ENCODE data around the gene ERVV-1. TPM values are rescaled to one million over a fixed set of nuclear protein-coding genes. Genes with fewer than 3 reads are reported as not detected.

Gene ERVV-1
- total RNA-seq, 2 experiments from 2014 or later = not detected

- Histone ChIP-seq H2AFZ (ENCODE audit: low read length) (no peak overlapping the region), H3K9me2 (ENCODE audit: insufficient read depth, low read length) (no peaks in the 10 kb centered on the region), H3K36me3 (ENCODE audit: insufficient read depth, low read length) (no peaks in the 10 kb centered on the region), H3K4me3 (ENCODE audit: low read depth, low read length, poor library complexity, severe bottlenecking) (no peak overlapping the region), H3K9me3 (ENCODE audit: low read length) (no peaks in the 10 kb centered on the region), H3K4me1 (ENCODE audit: insufficient read depth, low read length, poor library complexity, severe bottlenecking) (no peaks in the 10 kb centered on the region), H4K20me1 (ENCODE audit: insufficient read depth, low read length) (no peaks in the 10 kb centered on the region), H3K79me2 (ENCODE audit: insufficient read depth, low read depth, low read length) (no peaks in the 10 kb centered on the region), H3K4me2 (ENCODE audit: low read length) (no peak overlapping the region), H3K27ac (ENCODE audit: low read depth, low read length, poor library complexity, severe bottlenecking) (no peak overlapping the region)
- TF ChIP-seq EZH2phosphoT487 (IDR thresholded peaks at IDR 0.05; ENCODE audit: borderline replicate concordance, low read depth, low read length) (no peak), CTCF (conservative IDR thresholded peaks at IDR 0.05; ENCODE audit: low read length) (no peak)
- no TSS peak for BruUV-seq (replicated peaks)
- ChIA-PET CTCF (ENCODE audit: unreplicated experiment) (no interaction called here), POLR2A (no interaction called here)
- intact Hi-C loops (cut with micrococcal nuclease; ENCODE audit: unreplicated experiment) = no loop called here
- DNase-seq (ENCODE audit: low spot score) = no peak
Observed at GRCh38 chr19:53012006-53012405, 1.7 kb upstream of the ERVV-1 start.

GRCh38 chr19:53015159-53015558 lies 1.4 kb downstream of the ERVV-1 start:
- no peak overlapping the region for H3K27ac ChIP-seq (ENCODE audit: low read depth, low read length, poor library complexity, severe bottlenecking)
- H3K79me2 ChIP-seq (ENCODE audit: insufficient read depth, low read depth, low read length) = no peaks in the 10 kb centered on the region
- no peaks in the 10 kb centered on the region for H3K4me1 ChIP-seq (ENCODE audit: insufficient read depth, low read length, poor library complexity, severe bottlenecking)
- intact Hi-C loops (cut with micrococcal nuclease; ENCODE audit: unreplicated experiment) = no loop called here
- H3K36me3 ChIP-seq (ENCODE audit: insufficient read depth, low read length) = no peaks in the 10 kb centered on the region
- no peaks in the 10 kb centered on the region for H3K9me2 ChIP-seq (ENCODE audit: insufficient read depth, low read length)
- no peaks in the 10 kb centered on the region for H3K9me3 ChIP-seq (ENCODE audit: low read length)
- H3K4me2 ChIP-seq (ENCODE audit: low read length) = no peak overlapping the region
- DNase-seq (ENCODE audit: low spot score) = no peak
- ChIA-PET POLR2A (no interaction called here), CTCF (ENCODE audit: unreplicated experiment) (no interaction called here)
- TF ChIP-seq CTCF (conservative IDR thresholded peaks at IDR 0.05; ENCODE audit: low read length) (no peak), EZH2phosphoT487 (IDR thresholded peaks at IDR 0.05; ENCODE audit: borderline replicate concordance, low read depth, low read length) (no peak)
- no TSS peak for BruUV-seq (replicated peaks)
- H4K20me1 ChIP-seq (ENCODE audit: insufficient read depth, low read length) = no peaks in the 10 kb centered on the region
- no peak overlapping the region for H2AFZ ChIP-seq (ENCODE audit: low read length)
- H3K4me3 ChIP-seq (ENCODE audit: low read depth, low read length, poor library complexity, severe bottlenecking) = no peak overlapping the region

GRCh38 chr19:53015730-53016129 lies 2.0 kb downstream of the ERVV-1 start:
- Histone ChIP-seq H4K20me1 (ENCODE audit: insufficient read depth, low read length) (no peaks in the 10 kb centered on the region), H3K4me1 (ENCODE audit: insufficient read depth, low read length, poor library complexity, severe bottlenecking) (no peaks in the 10 kb centered on the region), H3K4me2 (ENCODE audit: low read length) (no peak overlapping the region), H3K9me3 (ENCODE audit: low read length) (no peaks in the 10 kb centered on the region), H2AFZ (ENCODE audit: low read length) (no peak overlapping the region), H3K36me3 (ENCODE audit: insufficient read depth, low read length) (no peaks in the 10 kb centered on the region), H3K79me2 (ENCODE audit: insufficient read depth, low read depth, low read length) (no peaks in the 10 kb centered on the region), H3K4me3 (ENCODE audit: low read depth, low read length, poor library complexity, severe bottlenecking) (no peak overlapping the region), H3K9me2 (ENCODE audit: insufficient read depth, low read length) (no peaks in the 10 kb centered on the region), H3K27ac (ENCODE audit: low read depth, low read length, poor library complexity, severe bottlenecking) (no peak overlapping the region)
- ChIA-PET CTCF (ENCODE audit: unreplicated experiment) (no interaction called here), POLR2A (no interaction called here)
- intact Hi-C loops (cut with micrococcal nuclease; ENCODE audit: unreplicated experiment) = no loop called here
- DNase-seq (ENCODE audit: low spot score) = no peak
- TF ChIP-seq EZH2phosphoT487 (IDR thresholded peaks at IDR 0.05; ENCODE audit: borderline replicate concordance, low read depth, low read length) (no peak), CTCF (conservative IDR thresholded peaks at IDR 0.05; ENCODE audit: low read length) (no peak)
- BruUV-seq (replicated peaks) = no TSS peak
